WTC11 (cell line): ENCODE measurements around the gene ANTXR1.

Experiments used
- RELA ChIP-seq: sonication (generic); formaldehyde crosslinking; IDR thresholded peaks from 2 replicates; pipeline ENCODE4 v1.8.1; 2022; ENCODE audit warnings: missing genetic modification reagents, mild to moderate bottlenecking, borderline replicate concordance
- TF ChIP-seq, protein P1 (sequence below): sonication (generic); formaldehyde crosslinking; IDR thresholded peaks from 2 replicates; pipeline ENCODE4 v1.8.1; 2023; ENCODE audit warnings: mild to moderate bottlenecking, missing genetic modification reagents, moderate library complexity

DNA sequence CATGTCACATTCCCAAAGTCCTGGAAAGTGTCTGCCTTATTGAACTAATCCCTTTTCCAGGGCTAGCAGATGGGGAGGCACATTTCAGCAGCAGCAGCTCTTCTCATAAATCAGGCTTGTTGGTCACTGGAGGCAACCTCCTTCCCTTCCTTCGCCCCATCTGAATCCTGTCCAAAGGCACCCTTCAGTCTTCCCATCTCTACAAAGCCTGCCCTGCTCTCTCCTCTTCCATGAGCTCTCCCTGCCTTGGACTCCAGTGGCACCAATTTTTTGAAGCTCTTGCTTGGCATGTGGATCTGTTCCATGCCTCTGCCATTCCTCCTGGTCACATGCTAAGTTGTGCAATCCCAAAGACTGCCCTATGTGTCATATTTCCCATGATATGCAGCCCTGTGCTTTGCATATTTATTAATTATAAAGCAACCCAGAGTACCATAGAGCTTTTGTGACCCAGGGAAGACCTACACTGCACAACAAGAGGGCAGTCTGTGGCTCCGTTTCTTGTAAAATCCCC is 70.3 kb downstream of the ANTXR1 start:
- TF ChIP-seq, protein P1, sequence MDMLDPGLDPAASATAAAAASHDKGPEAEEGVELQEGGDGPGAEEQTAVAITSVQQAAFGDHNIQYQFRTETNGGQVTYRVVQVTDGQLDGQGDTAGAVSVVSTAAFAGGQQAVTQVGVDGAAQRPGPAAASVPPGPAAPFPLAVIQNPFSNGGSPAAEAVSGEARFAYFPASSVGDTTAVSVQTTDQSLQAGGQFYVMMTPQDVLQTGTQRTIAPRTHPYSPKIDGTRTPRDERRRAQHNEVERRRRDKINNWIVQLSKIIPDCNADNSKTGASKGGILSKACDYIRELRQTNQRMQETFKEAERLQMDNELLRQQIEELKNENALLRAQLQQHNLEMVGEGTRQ = no peak
- no peak for TF ChIP-seq RELA (CRISPR knock-in tag)
